ENCODE measurements around the gene USP21. TPM values are rescaled to one million over a fixed set of nuclear protein-coding genes. Genes with fewer than 3 reads are reported as not detected.

Gene USP21
- total and polyA plus RNA-seq, 9 of the 15 experiments (the other 6 are each of a cell fraction or from before 2014, with no cell fraction given), result 4.9 to 52.4 (median 21.6) TPM

- TF ChIP-seq TEAD4 (IDR thresholded peaks at IDR 0.05; ENCODE audit: low read length) (peak; percentile 28), TEAD4 (CRISPR knock-in tag; IDR thresholded peaks at IDR 0.05; ENCODE audit: borderline replicate concordance) (no peak), HIVEP1 (CRISPR knock-in tag; IDR thresholded peaks at IDR 0.05) (no peak), CREM (IDR thresholded peaks at IDR 0.05; ENCODE audit: low read depth) (peak; percentile 73), GTF3C2 (IDR thresholded peaks at IDR 0.05; ENCODE audit: borderline replicate concordance, extremely low read depth, insufficient read length) (no peak), BRD4 (IDR thresholded peaks at IDR 0.05) (peak; percentile 87), SOX6 (IDR thresholded peaks at IDR 0.05) (no peak; the same call in 1 of the 2 replicates), FOXK2 (conservative IDR thresholded peaks at IDR 0.05 in 1 of 2, IDR thresholded peaks at IDR 0.05 in 1 of 2; ENCODE audit: low read depth in 2 of 2) (peak; percentile 90 to 92), HNRNPK (IDR thresholded peaks at IDR 0.05; ENCODE audit: low read depth, low read length, poor library complexity, severe bottlenecking) (no peak), NCOR1 (IDR thresholded peaks at IDR 0.05) (peak; percentile 43; the same call in 1 of the 2 replicates), NR2C1 (IDR thresholded peaks at IDR 0.05) (peak; percentile 79), NR2C1 (tag; IDR thresholded peaks at IDR 0.05) (peak; percentile 69), PYGO2 (tag; IDR thresholded peaks at IDR 0.05) (no peak), FOXA3 (CRISPR knock-in tag; conservative IDR thresholded peaks at IDR 0.05 in 1 of 2, IDR thresholded peaks at IDR 0.05 in 1 of 2) (peak in 1 of 2 experiments; percentile 65; a peak in 1 of 4 replicates), ZNF511 (CRISPR knock-in tag; IDR thresholded peaks at IDR 0.05) (no peak), STAT5B (CRISPR knock-in tag; IDR thresholded peaks at IDR 0.05) (no peak), ADNP (tag; IDR thresholded peaks at IDR 0.05) (no peak), NUFIP1 (IDR thresholded peaks at IDR 0.05; ENCODE audit: partially characterized antibody) (no peak), ZBTB49 (CRISPR knock-in tag; IDR thresholded peaks at IDR 0.05; ENCODE audit: borderline replicate concordance) (no peak), SNAPC5 (CRISPR knock-in tag; IDR thresholded peaks at IDR 0.05) (no peak), ZNF253 (CRISPR knock-in tag; conservative IDR thresholded peaks at IDR 0.05) (no peak), FOXK1 (CRISPR knock-in tag; IDR thresholded peaks at IDR 0.05; ENCODE audit: borderline replicate concordance) (no peak), ZNF668 (CRISPR knock-in tag; IDR thresholded peaks at IDR 0.05) (0 out of 2 replicates have a peak, but pooled peaks have one; percentile 46), BRCA1 (IDR thresholded peaks at IDR 0.05) (no peak), BRCA1 (CRISPR knock-in tag; IDR thresholded peaks at IDR 0.05) (no peak)
Observed at GRCh38 chr1:161153682-161154337, 5.5 kb upstream of the USP21 start, which contains the start of gene UFC1 (continued).
